ENCODE results near the gene GDF15. TPM values are rescaled to one million over a fixed set of nuclear protein-coding genes. Genes with fewer than 3 reads are reported as not detected.

GDF15 gene
- total RNA-seq, 1 donor from 2014 or later = 0.46 TPM

GRCh38 chr19:18435842-18436670 lies 50.1 kb downstream of the GDF15 start:
- ATAC-seq (no peak), DNase-seq (ENCODE audit: missing footprints) (peak; percentile 53)
- intact Hi-C loops (cut with DNase I) = no loop called here

DNA sequence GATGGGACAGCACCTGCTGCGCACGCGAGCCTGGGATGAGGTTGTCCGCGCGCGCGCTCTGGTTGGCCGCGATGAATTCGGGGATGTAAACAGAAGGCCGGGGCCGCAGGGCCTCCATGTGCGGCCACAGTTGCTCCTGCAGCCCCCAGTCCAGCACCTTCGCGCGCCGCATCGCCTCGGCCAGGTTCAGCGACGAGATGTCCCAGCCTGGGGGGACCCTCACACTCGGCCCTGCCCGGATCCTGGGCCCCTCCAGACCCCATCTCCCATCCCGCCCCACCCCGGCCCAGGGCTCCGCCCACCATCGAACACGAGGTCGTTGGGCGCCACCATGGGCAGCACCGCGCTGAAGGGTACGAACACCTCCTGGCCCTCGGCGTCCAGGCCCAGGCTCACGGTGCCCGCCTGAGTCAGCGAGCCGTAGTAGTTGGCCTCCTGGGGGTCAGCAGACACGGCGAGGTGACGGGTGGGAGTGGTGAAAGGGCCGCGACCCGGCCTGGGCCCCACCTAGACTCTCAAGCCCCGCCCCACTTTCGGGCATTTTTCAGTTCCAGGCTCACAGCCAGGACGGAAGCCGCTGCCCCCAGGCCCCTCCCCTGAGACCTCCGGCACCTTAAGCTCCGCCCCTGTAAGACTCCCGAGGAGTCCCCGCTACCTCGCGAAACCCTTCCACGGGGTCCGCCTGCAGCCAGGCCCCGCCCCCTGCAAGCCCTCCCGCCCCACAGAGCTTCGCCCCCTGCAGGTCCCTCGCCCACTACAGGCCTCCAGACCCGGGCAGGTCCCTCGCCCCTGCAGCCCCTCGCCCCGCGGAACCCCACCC lies 50.9 kb downstream of the GDF15 start:
- intact Hi-C loops (cut with DNase I) = no loop called here
- peak; percentile 37 for ATAC-seq
- DNase-seq (ENCODE audit: missing footprints) = peak; percentile 75

DNA sequence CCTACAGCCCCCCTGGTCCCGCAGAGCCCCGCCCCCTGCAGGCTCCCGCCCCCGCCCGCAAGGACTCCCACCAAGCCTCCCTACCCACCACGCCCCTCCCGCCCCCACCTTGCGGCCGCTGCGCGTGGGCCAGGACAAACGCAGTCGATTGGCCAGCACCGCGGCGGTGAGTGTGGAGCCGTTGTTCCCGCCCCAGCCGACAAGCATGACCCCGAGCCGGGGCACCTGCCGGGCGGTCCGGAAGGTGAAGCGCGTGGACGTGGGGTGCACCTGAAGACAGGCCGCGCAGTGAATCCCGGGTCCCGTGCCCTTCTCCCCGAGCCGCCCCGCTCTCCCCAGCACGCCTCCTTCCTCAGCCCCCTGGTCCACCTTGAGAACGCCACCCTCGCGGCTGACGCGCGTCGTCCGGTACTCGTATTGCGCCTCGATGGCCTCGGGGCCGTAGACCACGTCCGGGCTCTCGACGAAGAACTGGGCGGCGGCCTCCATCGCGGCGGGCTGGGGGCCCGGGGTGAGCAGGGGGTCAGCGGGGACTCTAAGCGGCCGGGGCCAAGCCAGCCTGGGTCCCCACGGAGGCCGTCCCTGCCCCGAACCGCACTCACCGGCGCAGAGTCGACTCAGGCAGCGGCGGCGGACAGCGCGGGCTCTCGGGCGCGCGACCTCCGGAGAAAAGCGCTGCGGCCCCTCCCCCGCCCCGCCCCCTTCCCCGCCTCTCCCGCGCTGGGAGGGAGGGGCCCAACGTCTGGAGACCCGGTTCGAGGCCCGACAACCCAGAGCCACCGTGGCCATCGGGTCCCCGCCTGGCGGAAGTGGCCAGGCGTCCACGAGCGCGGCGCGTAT lies 51.8 kb downstream of the GDF15 start, which contains the start of gene ISYNA1:
Gene ISYNA1 (minus strand): TSS at position 643 of the 840 bp plus-strand sequence. CDS start 154 bp downstream, at position 489.
- intact Hi-C loops (cut with DNase I) = no loop called here
- DNase-seq (ENCODE audit: missing footprints) (peak; percentile 78), ATAC-seq (peak; percentile 49)

DNA sequence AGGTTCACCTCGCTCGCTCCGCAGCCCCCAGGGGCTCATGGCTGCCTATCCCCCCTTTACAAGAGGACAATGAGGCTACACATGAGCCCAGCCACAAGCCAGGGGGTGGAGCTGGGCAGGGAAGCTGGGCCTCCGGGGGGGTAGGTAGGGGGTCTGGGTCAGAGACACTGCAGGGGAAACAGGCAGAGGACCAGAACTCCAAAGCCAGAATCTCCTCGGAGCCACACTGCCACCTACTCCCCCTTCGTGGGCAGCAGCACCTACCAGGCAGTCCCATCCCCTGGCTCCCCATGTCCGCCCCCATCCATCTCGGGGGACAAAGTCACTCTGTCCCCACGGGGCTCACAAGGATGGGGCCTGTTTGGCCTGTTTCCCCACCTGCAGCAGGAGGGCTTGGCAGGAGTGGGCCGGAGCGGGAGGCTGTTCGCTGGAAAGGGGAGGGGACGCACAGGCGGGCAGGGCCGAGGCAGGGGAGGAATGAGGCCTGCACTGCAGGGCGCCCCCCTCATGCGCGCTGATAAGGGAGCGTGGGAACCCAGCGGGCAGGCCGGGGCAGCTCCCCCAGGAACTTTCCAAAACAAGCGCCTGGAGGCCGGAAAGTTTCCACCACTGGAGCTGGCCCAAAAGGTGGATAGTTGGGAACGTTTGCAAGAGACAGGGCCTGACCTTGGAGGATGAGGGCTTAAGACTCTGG lies 52.5 kb downstream of the GDF15 start:
- DNase-seq (ENCODE audit: missing footprints) (peak; percentile 73), ATAC-seq (peak; percentile 20)
- intact Hi-C loops (cut with DNase I) = no loop called here

Small RNA genes within 50 kb of the gene (microRNA-seq; reads per million reads assigned to microRNA genes)
- not detected for gene MIR3189

Other genes with a start within 250 kb of the GDF15 start
- 21.7 TPM for gene PIK3R2, start 233.0 kb upstream of the GDF15 start, total RNA-seq
- 32.5 TPM for gene IFI30, start 212.3 kb upstream of the GDF15 start, total RNA-seq
- 12.0 TPM for gene MPV17L2, start 192.9 kb upstream of the GDF15 start, total RNA-seq
- 25.4 TPM for gene RAB3A, start 182.1 kb upstream of the GDF15 start, total RNA-seq
- 1.1 TPM for gene PDE4C, start 159.7 kb upstream of the GDF15 start, total RNA-seq
- gene IQCN, start 111.7 kb upstream of the GDF15 start, total RNA-seq = 0.43 TPM
- 113 TPM for gene JUND, start 104.5 kb upstream of the GDF15 start, total RNA-seq
- 106 TPM for gene LSM4, start 63.1 kb upstream of the GDF15 start, total RNA-seq
- 29.3 TPM for gene PGPEP1, start 45.6 kb upstream of the GDF15 start, total RNA-seq
- 5.0 TPM for gene LRRC25, start 11.5 kb downstream of the GDF15 start, total RNA-seq
- 36.2 TPM for gene SSBP4, start 33.2 kb downstream of the GDF15 start, total RNA-seq
- 26.0 TPM for gene ISYNA1, start 52.0 kb downstream of the GDF15 start, total RNA-seq
- gene ELL, start 135.9 kb downstream of the GDF15 start, total RNA-seq = 8.4 TPM
- gene FKBP8, start 157.4 kb downstream of the GDF15 start, total RNA-seq = 181 TPM
- gene KXD1, start 171.7 kb downstream of the GDF15 start, total RNA-seq = 50.3 TPM
- 737 TPM for gene UBA52, start 185.7 kb downstream of the GDF15 start, total RNA-seq
- 79.3 TPM for gene REX1BD, start 202.6 kb downstream of the GDF15 start, total RNA-seq
- gene CRLF1, start 220.6 kb downstream of the GDF15 start, total RNA-seq = 35.7 TPM
- gene TMEM59L, start 226.7 kb downstream of the GDF15 start, total RNA-seq = 2.8 TPM

Data from Right ventricle myocardium inferior (tissue), 1 donor.